Subcutaneous adipose tissue (tissue), 4 donors: ENCODE results near the gene KNCN. TPM values are rescaled to one million over a fixed set of nuclear protein-coding genes. Genes with fewer than 3 reads are reported as not detected.

Source experiments
- CTCF ChIP-seq: fragments of 450-650 bp; IDR thresholded peaks from one replicate; pipeline ENCODE4 v1.5.1; 2016; ENCODE audit warnings: low read depth, mild to moderate bottlenecking, control low read depth, antibody characterized with exemption, moderate library complexity
- total RNA-seq, 4 donors: library from RNA; depleted of rRNA; stranded (reverse); fragments of >200 nt; gene quantifications; one replicate each; pipeline ENCODE4 v1.1.0, GENCODE V29; 2016

Gene KNCN
- total RNA-seq, 4 donors from 2014 or later, result not detected

GRCh38 chr1:46549697-46550681 is 1.5 kb downstream of the KNCN start:
- TF ChIP-seq CTCF, result no peak

GRCh38 chr1:46547481-46548383 is 3.7 kb downstream of the KNCN start:
- TF ChIP-seq CTCF, result no peak

GRCh38 chr1:46546210-46546609 is 5.2 kb downstream of the KNCN start:
- no peak for TF ChIP-seq CTCF

GRCh38 chr1:46545784-46546183 is 5.7 kb downstream of the KNCN start:
- TF ChIP-seq CTCF, result no peak

- no peak for TF ChIP-seq CTCF
Observed at GRCh38 chr1:46544561-46545240, 6.7 kb downstream of the KNCN start.

- no peak for TF ChIP-seq CTCF
Observed at GRCh38 chr1:46543761-46544560, 7.5 kb downstream of the KNCN start.
